ENCODE data around the gene CACNB2.

DNA sequence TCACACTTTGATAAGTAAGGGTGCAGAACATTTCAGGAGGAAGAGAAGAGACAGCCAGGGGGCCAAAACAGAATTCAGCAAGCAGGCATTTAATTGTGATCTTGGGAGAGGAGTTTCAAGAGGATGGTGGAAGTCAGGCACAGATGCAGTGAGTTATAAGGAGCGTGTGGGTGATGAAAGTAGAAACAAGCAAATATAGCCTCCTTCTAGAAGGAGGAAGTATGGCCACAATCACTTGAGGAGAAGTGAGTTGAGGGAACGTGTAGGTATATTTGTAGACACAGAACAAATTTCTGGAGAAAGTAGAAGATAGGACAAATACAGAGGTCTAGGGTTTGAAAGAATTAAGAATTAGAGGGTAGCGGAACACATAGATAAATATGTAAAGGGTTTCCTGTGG lies 165.8 kb downstream of the CACNB2 start:
- TF ChIP-seq, protein P1, sequence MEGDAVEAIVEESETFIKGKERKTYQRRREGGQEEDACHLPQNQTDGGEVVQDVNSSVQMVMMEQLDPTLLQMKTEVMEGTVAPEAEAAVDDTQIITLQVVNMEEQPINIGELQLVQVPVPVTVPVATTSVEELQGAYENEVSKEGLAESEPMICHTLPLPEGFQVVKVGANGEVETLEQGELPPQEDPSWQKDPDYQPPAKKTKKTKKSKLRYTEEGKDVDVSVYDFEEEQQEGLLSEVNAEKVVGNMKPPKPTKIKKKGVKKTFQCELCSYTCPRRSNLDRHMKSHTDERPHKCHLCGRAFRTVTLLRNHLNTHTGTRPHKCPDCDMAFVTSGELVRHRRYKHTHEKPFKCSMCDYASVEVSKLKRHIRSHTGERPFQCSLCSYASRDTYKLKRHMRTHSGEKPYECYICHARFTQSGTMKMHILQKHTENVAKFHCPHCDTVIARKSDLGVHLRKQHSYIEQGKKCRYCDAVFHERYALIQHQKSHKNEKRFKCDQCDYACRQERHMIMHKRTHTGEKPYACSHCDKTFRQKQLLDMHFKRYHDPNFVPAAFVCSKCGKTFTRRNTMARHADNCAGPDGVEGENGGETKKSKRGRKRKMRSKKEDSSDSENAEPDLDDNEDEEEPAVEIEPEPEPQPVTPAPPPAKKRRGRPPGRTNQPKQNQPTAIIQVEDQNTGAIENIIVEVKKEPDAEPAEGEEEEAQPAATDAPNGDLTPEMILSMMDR (IDR thresholded peaks at IDR 0.05; ENCODE audit: poor library complexity): no peak
- TF ChIP-seq EZH2 (IDR thresholded peaks at IDR 0.05; ENCODE audit: borderline replicate concordance): no peak
- no peak for TF ChIP-seq EZH2phosphoT487 (IDR thresholded peaks at IDR 0.05; ENCODE audit: low read depth, severe bottlenecking, unreplicated experiment)

All from hepatocyte (in vitro differentiated cells).